NCI-H82 treated with DMSO at 0.1 percent for 48 hours (cell line): ENCODE results near the gene SKIL.

Experiments
- DNase-seq: peaks from one replicate; lab custom pipeline; 2025; ENCODE audit not compliant: unreplicated experiment; lab: John Stamatoyannopoulos, UW

Gene SKIL

DNA sequence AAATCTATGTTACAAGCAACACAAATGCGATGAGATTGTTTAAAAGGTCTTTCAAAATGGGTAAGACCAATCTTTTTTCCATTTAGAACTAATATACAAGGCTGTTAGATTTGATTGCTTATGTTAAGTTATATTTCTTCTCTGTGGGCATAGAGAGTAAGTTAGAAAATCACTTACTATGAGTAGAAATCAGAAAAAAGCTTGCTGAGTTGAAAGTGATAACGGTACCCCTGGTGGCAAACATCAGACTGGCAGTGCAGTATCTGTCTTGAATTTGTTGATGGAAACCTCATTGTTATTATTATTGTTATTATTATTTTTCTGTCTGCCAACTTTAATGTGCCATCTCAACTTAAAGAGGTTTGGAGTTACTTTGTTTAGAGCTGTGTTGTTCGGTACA is 73.5 kb downstream of the SKIL start:
- no peak for DNase-seq

DNA sequence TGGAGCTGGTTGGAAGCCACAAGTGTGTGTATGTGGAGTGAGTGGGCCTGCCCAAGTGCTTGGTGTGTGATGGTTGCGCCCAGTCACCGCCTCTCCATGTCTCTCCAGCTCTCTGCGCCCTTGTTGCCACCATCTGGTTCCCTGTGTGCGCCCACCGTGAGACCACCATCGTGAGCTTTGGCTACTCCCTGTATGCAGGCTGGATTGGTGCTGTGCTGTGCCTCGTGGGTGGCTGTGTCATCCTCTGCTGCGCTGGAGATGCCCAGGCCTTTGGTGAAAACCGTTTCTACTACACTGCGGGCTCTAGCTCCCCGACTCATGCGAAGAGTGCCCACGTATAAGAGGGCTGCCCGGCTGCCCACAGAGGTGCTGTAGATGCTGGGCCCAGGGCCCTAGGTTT is 74.9 kb downstream of the SKIL start:
- DNase-seq = no peak

DNA sequence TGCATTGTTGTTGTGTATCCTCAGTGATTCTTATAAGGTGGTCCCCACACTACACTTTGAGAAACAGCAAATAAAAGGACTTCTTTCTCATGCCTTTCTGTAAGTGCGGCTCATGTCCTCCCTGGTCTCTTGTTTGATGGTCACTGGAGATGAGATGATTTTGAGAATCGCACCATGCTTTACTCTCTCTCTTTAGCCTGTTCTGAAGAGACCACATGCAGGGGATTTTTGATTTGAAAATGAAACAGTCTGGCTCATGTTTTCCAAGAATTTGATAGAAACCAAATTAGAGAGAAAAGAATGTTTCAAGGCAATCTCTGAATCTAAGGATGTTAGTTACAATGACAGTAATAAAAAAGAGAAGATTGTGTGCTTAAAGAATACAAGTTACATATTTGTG is 79.2 kb downstream of the SKIL start:
- no peak for DNase-seq

DNA sequence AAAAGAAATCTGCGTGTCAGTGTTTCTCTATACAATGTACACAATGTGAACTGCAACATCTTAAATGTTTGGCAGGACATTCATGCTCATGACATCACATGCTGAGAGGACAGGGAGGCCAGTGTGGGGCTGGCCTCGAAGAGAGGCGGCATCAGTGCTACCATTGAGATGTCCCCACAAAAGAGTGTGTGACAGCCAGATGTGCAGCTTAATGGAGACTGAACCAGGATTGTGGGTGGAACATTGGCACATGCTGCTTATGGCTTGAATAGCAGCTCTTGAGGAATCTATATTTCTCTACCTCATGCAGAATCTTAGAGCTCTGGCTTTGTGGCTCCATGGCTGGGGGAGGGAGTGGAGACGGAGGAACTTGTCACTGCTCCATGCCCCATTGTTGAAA is 79.7 kb downstream of the SKIL start:
- no peak for DNase-seq

DNA sequence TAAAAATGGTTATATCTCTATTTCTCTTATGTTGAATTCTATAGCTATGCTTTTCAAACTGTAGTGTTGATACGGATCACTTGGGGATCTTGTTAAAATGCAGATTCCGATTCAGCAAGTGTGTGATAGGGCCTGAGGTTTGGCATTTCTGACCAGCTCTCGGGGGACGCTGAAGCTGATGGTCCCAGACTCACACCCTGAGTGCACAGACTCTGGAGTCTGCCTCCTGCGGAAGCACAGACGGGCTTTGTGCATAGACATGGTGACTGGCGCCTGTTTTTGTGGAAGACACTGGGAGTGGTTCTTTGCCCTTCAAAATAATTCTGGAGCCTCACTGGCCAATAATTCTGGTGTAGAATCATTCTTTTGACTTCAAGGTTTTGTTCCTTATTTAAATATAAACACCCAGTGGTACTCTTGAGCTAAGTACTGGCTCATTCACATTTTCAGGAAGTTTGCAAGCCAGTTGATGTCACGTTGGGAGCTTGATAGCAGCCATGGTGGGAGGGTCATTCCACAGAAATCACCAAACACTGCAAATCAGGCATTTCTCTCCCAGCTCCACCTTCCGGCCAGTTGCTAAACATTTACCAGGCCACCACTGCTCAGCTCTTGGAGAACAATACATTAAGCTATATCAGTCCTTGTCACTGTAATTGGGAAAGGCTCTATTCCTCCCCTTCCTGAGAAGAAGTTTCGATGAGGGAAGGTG is 80.3 kb downstream of the SKIL start:
- DNase-seq = no peak

DNA sequence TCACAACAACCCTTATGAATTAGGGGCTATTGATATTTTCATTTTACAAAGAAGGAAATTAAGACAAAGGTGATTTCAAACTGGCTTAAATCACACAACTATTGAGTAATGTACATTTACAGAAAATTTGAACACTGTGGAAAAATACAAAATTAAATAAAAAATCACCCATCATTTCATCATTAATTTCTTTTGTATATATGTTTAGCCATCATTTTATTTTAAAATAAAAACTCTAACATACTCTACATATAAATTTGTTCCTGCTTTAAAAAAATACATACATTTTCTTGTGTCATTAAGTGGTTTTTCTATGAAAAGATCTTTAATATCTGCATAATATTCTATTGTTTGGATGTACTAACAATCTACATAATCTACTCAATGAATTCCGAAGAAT is 81.3 kb downstream of the SKIL start:
- no peak for DNase-seq

DNA sequence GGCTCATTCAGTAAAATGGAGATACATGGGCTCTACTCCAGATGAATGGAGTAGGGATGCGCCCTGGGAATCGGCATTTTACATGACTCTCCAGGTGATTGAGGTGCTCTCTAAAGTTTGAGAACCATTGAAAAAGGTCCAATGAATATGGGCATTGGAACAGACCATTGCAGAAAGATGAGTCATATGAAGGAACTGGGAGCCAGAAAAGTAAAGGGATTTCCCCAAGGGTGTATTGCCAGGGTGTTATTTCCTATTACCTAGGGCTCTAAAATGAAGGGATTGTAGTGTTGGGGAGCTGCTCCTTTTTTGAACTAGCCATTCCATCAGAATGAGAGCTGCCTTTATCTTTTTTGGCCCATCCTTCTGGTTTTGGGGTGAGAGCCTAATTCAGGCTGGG is 82.8 kb downstream of the SKIL start:
- DNase-seq = no peak

DNA sequence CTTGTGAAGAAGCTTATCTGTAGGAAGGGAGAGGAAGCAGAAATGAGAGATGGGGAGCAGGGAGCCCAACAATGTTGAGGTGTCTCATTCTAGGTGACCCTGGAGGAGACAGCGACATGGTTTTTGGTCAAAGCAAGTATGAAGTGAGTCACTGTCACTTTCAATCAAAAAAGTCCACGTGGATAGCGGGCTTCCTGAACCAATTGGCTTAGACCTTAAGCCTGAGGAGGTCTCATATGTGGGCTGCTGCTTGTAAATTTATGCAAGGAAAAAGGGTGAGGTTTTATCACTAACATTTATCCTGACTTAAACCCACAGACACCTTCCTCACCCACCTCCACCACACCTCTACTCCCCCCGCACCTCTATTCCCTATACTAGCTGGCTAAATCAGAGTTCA is 83.9 kb downstream of the SKIL start:
- no peak for DNase-seq

DNA sequence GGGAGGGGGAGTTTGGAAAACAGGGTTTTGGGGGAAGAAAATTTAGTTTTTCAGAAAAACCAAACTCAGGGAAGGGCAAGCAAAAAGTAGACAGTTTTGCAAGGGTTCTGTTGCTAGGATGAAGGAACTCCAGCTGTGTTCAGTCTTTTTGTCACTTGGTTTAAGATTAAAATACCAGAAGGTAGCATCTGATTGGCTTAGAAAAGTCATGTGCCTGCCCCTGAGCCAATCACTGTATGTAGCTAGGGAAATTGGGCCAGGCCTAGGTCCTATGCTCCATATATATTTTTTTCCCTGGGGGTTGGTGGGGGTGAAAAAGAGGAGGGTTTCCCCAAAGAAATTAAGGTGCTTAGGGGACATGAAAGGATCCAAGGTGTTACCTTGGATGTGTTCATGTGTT is 85.4 kb downstream of the SKIL start:
- DNase-seq = no peak

DNA sequence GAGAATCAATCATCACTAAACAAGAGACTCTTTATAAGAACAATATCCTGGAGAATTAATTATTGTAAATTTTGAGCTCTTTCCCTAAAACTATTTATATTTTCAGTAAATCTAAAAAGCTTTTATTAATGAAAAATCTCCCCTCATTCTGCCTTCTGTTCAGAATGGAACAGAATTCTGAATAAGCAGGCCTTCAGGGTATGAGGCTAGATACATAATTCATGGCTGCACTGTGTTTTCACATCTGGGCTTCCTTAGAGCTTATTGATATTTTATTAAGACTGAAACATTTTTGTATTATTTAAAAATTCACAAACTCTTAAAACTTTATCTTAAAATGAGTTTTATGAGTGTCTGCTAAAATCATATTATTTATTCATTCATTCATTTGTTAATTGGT is 85.9 kb downstream of the SKIL start:
- DNase-seq = no peak
